GM12878 (cell line): ENCODE measurements around the gene SYT12. TPM values are rescaled to one million over a fixed set of nuclear protein-coding genes. Genes with fewer than 3 reads are reported as not detected.

Experiments used
- ATAC-seq: fragments of 200-7000 bp; cut with Tn5 transposase; 3 replicates; pipeline ENCODE4 v1.9.1; 2020; ENCODE audit warnings: mild to moderate bottlenecking, moderate library complexity
- BruUV-seq: library from RNA; stranded (reverse); fragments of 400-500 nt; replicated peaks from 2 replicates; lab custom pipeline; 2021; lab: Mats Ljungman, UMichigan
- CTCF ChIA-PET: fragments of 300-600 bp; sonication (Branson Sonifier 250); formaldehyde crosslinking; extraction: SDS; loops from one replicate; lab custom pipeline; 2021; ENCODE audit warnings: inconsistent platforms; lab: Yijun Ruan, JAX
- POLR2A ChIA-PET: fragments of 350-600 bp; formaldehyde crosslinking; extraction: SDS; loops from one replicate; lab custom pipeline; 2021; ENCODE audit warnings: inconsistent platforms; lab: Charles Lee
- RAD21 ChIA-PET: fragments of 300-600 bp; sonication (Branson Sonifier 250); formaldehyde crosslinking; loops from one replicate; lab custom pipeline; 2023; ENCODE audit warnings: antibody characterized with exemption; ENCODE audit not compliant: unreplicated experiment; lab: Charles Lee
- SMC1A ChIA-PET: fragments of 300-600 bp; sonication (Branson Sonifier 250); formaldehyde crosslinking; loops from one replicate; lab custom pipeline; 2023; ENCODE audit not compliant: unreplicated experiment, uncharacterized antibody; lab: Charles Lee
- DNase-seq: peaks from one replicate; pipeline ENCODE4 v3.0.0-alpha.2; 2011; ENCODE audit warnings: low read depth, low spot score
- FAIRE-seq: peaks from 3 replicates; lab custom pipeline; 2011; peaks lifted over from hg19 to GRCh38; lab: Jason Lieb, UNC
- H2AFZ ChIP-seq: 2 replicates; pipeline ENCODE4 v1.6.0; 2011; ENCODE audit warnings: low read depth, low read length, control low read depth; ENCODE audit not compliant: control insufficient read depth
- H3K27ac ChIP-seq: 2 replicates; pipeline ENCODE4 v1.5.1; 2011; ENCODE audit warnings: control low read depth; ENCODE audit not compliant: control insufficient read depth, insufficient read depth
- H3K27me3 ChIP-seq, 2 experiments: replicated peaks in 1 of 2; 2 replicates each; pipeline versions ENCODE4 v1.6.0 to v1.6.1; 2011; ENCODE audit warnings: low read length in 1 of 2; ENCODE audit not compliant: control insufficient read depth in 2 of 2, insufficient read depth in 2 of 2
- H3K36me3 ChIP-seq, 2 experiments: 2 replicates each; pipeline ENCODE4 v1.5.1; 2011; ENCODE audit warnings: low read length in 1 of 2; ENCODE audit not compliant: control insufficient read depth in 2 of 2, insufficient read depth in 2 of 2
- H3K4me1 ChIP-seq: 2 replicates; pipeline ENCODE4 v1.6.1; 2011; ENCODE audit warnings: mild to moderate bottlenecking, low read length, moderate library complexity, mixed read lengths; ENCODE audit not compliant: control insufficient read depth, insufficient read depth
- H3K4me2 ChIP-seq: 2 replicates; pipeline ENCODE4 v1.6.0; 2011; ENCODE audit warnings: control low read depth; ENCODE audit not compliant: control insufficient read depth, insufficient read depth
- H3K4me3 ChIP-seq: fragments of 200-600 bp; sonication (generic); 2 replicates; pipeline ENCODE4 v1.5.1; 2016
- H3K79me2 ChIP-seq: 2 replicates; pipeline ENCODE4 v1.6.0; 2011; ENCODE audit warnings: low read length; ENCODE audit not compliant: control insufficient read depth, insufficient read depth
- H3K9ac ChIP-seq: 2 replicates; pipeline ENCODE4 v1.8.0; 2011; ENCODE audit warnings: low read length, control low read depth, mixed read lengths; ENCODE audit not compliant: control insufficient read depth, insufficient read depth
- H3K9me3 ChIP-seq: replicated peaks from 3 replicates; pipeline ENCODE4 v1.5.1; 2011; ENCODE audit warnings: mild to moderate bottlenecking, low read length; ENCODE audit not compliant: control insufficient read depth, insufficient read depth
- H4K20me1 ChIP-seq: 2 replicates; pipeline ENCODE4 v1.6.0; 2011; ENCODE audit not compliant: control insufficient read depth, insufficient read depth
- BHLHE40 ChIP-seq, 2 experiments: fragments of 450-650 bp in 1 of 2; IDR thresholded peaks; 2 replicates each; pipeline ENCODE4 v1.6.1; 2011 to 2017; ENCODE audit warnings: low read depth in 2 of 2, borderline replicate concordance in 1 of 2, improper control_type of control experiment in 1 of 2, low read length in 1 of 2, mild to moderate bottlenecking in 1 of 2
- EP300 ChIP-seq, 2 experiments: fragments of 150-350 bp in 1 of 2; IDR thresholded peaks; 2 replicates each; pipeline ENCODE4 v1.6.1; 2011 to 2012; ENCODE audit warnings: low read depth in 2 of 2, low read length in 2 of 2, borderline replicate concordance in 1 of 2, improper control_type of control experiment in 1 of 2, inconsistent platforms in 1 of 2; ENCODE audit not compliant: control insufficient read depth in 1 of 2
- HCFC1 ChIP-seq: fragments of 150-350 bp; IDR thresholded peaks from 2 replicates; pipeline ENCODE4 v1.6.1; 2014; ENCODE audit warnings: low read length
- IKZF1 ChIP-seq: fragments of 450-650 bp; conservative IDR thresholded peaks from 2 replicates; pipeline ENCODE4 v1.6.1; 2017; ENCODE audit warnings: antibody characterized with exemption, mild to moderate bottlenecking
- SIN3A ChIP-seq: IDR thresholded peaks from 2 replicates; pipeline ENCODE4 v1.6.1; 2012; ENCODE audit warnings: low read depth, low read length, improper control_type of control experiment
- TCF12 ChIP-seq: IDR thresholded peaks from 2 replicates; pipeline ENCODE4 v1.6.1; 2011; ENCODE audit warnings: low read depth, mild to moderate bottlenecking, low read length
- WGBS: methylation state at CpG from one replicate; pipeline ENCODE4 v1.1.6; 2016; ENCODE audit warnings: low lambda C conversion rate; ENCODE audit not compliant: insufficient replicate concordance, insufficient coverage; ENCODE audit errors: missing lambda C conversion rate; 5-methylcytosine and 5-hydroxymethylcytosine counted together
- in situ Hi-C: fragments of 300-500 bp; cut with MboI; formaldehyde crosslinking; loops from 9 replicates; pipeline ENCODE4 v1.14.3; 2018; ENCODE audit warnings: mixed read lengths
- intact Hi-C: fragments of 100-400 bp; cut with micrococcal nuclease; formaldehyde crosslinking; loops from one replicate; pipeline ENCODE4 v1.14.2; 2022; ENCODE audit not compliant: unreplicated experiment
- polyA plus RNA-seq, 11 experiments: library from polyadenylated mRNA; depleted of rRNA in 4 of 11; unstranded in 6 of 11; stranded (reverse) in 5 of 11; fragments of >200 nt; fragmentation: Nextera tagmentation in 4 of 11; fragmentation: Illumina TruSeq in 1 of 11; extraction: Ambion mirVana in 4 of 11; extraction: Trizol in 1 of 11; gene quantifications; 1 replicate in 1 of 11; 2 replicates in 10 of 11; pipeline versions ENCODE4 v1.2.1 to v1.2.3, GENCODE V29; 2011 to 2016; ENCODE audit warnings: inconsistent platforms in 2 of 11, missing spikeins in 2 of 11, low read depth in 1 of 11
- total RNA-seq, 4 experiments: library from RNA; depleted of rRNA in 3 of 4; stranded (reverse); fragments of >200 nt in 3 of 4; fragmentation: Illumina TruSeq in 1 of 4; extraction: Trizol in 1 of 4; gene quantifications; 2 replicates each; pipeline versions ENCODE4 v1.2.1 to v1.2.3, GENCODE V29; 2013 to 2021

Gene SYT12
- total and polyA plus RNA-seq, 10 of the 15 experiments (the other 5 are each of a cell fraction or from before 2014, with no cell fraction given) = 0.02 to 2.3 (median 0.84) TPM; not detected in 1

DNA sequence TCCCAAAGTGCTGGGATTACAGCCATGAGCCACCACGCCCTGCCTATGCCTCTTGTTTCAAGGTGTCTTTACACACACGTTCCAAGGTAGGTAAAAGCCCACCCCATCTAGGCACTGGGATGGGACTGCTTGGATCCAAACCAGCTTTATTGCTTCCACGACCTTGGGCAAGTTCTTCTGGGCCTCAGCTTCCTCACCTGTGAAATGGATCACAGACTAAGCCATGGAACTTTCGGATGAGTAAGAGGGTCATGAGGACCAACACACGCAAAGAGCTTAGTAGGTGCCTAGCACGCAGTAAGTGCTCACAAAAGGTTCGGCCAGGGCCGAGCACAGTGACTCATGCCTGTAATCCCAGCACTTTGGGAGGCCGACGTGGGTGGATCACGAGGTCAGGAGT lies 49.4 kb downstream of the SYT12 start:
- H3K27me3 ChIP-seq = no peaks in the 10 kb centered on the region; a peak in 2 of 4 replicates
- no peaks in the 10 kb centered on the region for H3K36me3 ChIP-seq
- H3K79me2 ChIP-seq = no peaks in the 10 kb centered on the region
- no peak overlapping the region for H3K4me2 ChIP-seq
- intact Hi-C loops = no loop called here
- ATAC-seq (no peak), FAIRE-seq (no peak), DNase-seq (no peak)
- no TSS peak for BruUV-seq
- no peak overlapping the region for H3K9ac ChIP-seq
- H3K9me3 ChIP-seq = no peaks in the 10 kb centered on the region
- no peak overlapping the region for H2AFZ ChIP-seq
- CTCF ChIA-PET = interaction anchor here (0.6 to 5.2 kb wide), 9 partner anchors 9 to 310 kb away, joined by 3 to 55 read pairs (median 4); no protein-coding TSS in a partner anchor
- TF ChIP-seq IKZF1 (0 out of 2 replicates have a peak, but pooled peaks have one; percentile 12), HCFC1 (no peak)
- TF ChIP-seq, all 136 proteins: peak for 1
- 41% methylated on average over 11 of the region's 11 CpGs for WGBS
- Histone ChIP-seq H3K4me3 (no peak overlapping the region), H4K20me1 (no peaks in the 10 kb centered on the region), H3K27ac (no peak overlapping the region), H3K4me1 (peaks cover 12% of the 10 kb centered on the region)
- POLR2A ChIA-PET = interaction anchor here (0.5 to 1.2 kb wide), 4 partner anchors 9 to 418 kb away, joined by 3 to 5 read pairs (median 4); no protein-coding TSS in a partner anchor
- SMC1A ChIA-PET = interaction anchor here (1.8 kb wide), 1 partner anchor 28 kb away, joined by 3 read pairs; no protein-coding TSS in a partner anchor
- RAD21 ChIA-PET = interaction anchor here (1.4 kb wide), 1 partner anchor 17 kb away, joined by 6 read pairs; no protein-coding TSS in a partner anchor
- in situ Hi-C loops = no loop called here

DNA sequence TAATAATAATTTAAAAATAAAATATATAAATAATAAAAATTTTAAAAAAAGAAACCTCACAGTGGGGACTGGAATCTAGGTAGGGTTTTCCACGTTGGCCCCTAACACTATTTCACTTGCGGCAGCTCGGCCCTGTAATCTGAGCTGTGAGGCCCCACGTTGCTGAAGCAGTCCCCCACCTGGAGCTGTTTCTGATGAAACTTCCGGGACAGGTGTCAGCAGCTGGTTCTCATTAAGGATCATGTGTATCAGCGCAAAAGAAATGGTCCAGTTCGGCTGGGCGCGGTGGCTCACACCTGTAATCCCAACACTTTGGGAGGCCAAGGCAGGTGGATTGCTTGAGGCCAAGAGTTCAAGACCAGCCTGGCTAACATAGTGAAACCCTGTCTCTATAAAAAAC lies 51.0 kb downstream of the SYT12 start:
- Histone ChIP-seq H2AFZ (no peak overlapping the region), H3K79me2 (no peaks in the 10 kb centered on the region), H3K9ac (no peak overlapping the region), H4K20me1 (no peaks in the 10 kb centered on the region), H3K4me1 (peaks cover 21% of the 10 kb centered on the region), H3K4me3 (no peak overlapping the region), H3K9me3 (no peaks in the 10 kb centered on the region), H3K27ac (no peak overlapping the region), H3K36me3 (no peaks in the 10 kb centered on the region), H3K4me2 (no peak overlapping the region), H3K27me3 (no peaks in the 10 kb centered on the region; a peak in 1 of 4 replicates)
- POLR2A ChIA-PET = no interaction called here
- 78% methylated on average over 9 of the region's 9 CpGs for WGBS
- no TSS peak for BruUV-seq
- intact Hi-C loops = no loop called here
- TF ChIP-seq TCF12 (0 out of 2 replicates have a peak, but pooled peaks have one; percentile 7), BHLHE40 (IDR thresholded peaks at IDR 0.05; ENCODE audit: borderline replicate concordance in 1 of 2, low read depth in 2 of 2, low read length in 1 of 2) (no peak), EP300 (IDR thresholded peaks at IDR 0.05; ENCODE audit: borderline replicate concordance in 1 of 2, control insufficient read depth in 1 of 2, low read depth in 2 of 2, low read length in 2 of 2) (no peak), SIN3A (no peak)
- ATAC-seq (no peak), FAIRE-seq (no peak), DNase-seq (no peak)
- RAD21 ChIA-PET = interaction anchor here (0.9 to 1.1 kb wide), 2 partner anchors 165 to 244 kb away, joined by 3 to 4 read pairs; no protein-coding TSS in a partner anchor
- CTCF ChIA-PET = interaction anchor here (1.0 to 5.2 kb wide), 7 partner anchors 9 to 308 kb away, joined by 3 to 55 read pairs (median 4); no protein-coding TSS in a partner anchor
- SMC1A ChIA-PET = interaction anchor here (0.5 to 1.8 kb wide), 5 partner anchors 19 to 166 kb away, joined by 3 to 6 read pairs (median 4); no protein-coding TSS in a partner anchor
- in situ Hi-C loops = no loop called here
